A549 (cell line): ENCODE results near the gene ELK1.

Source experiments
- CBX8 ChIP-seq: fragments of 200-600 bp; sonication (generic); IDR thresholded peaks from 2 replicates; pipeline ENCODE4 v1.6.1; 2016
- EP300 ChIP-seq, 2 experiments: fragments of >200 bp; sonication (Bioruptor Twin); formaldehyde crosslinking; IDR thresholded peaks; 2 replicates in 1 of 2; 3 replicates in 1 of 2; pipeline ENCODE4 v1.6.1; 2016 to 2017
- FOSL2 ChIP-seq, 2 experiments: fragments of 450-650 bp in 1 of 2; fragments of >200 bp in 1 of 2; sonication (Bioruptor Twin) in 1 of 2; formaldehyde crosslinking; IDR thresholded peaks; 2 replicates each; pipeline versions ENCODE4 v1.5.0 to v1.6.1; 2016 to 2020; ENCODE audit warnings: mild to moderate bottlenecking in 1 of 2, moderate library complexity in 1 of 2
- FOXS1 ChIP-seq: fragments of 250-450 bp; sonication (Bioruptor Pico); IDR thresholded peaks from 2 replicates; pipeline ENCODE4 v1.5.0; 2020; ENCODE audit warnings: mild to moderate bottlenecking, moderate library complexity
- GATA3 ChIP-seq: IDR thresholded peaks from 2 replicates; pipeline ENCODE4 v1.6.1; 2012; ENCODE audit warnings: borderline replicate concordance
- KDM5A ChIP-seq: fragments of 200-600 bp; sonication (generic); IDR thresholded peaks from 2 replicates; pipeline ENCODE4 v1.6.1; 2016; ENCODE audit warnings: antibody characterized with exemption, mild to moderate bottlenecking
- NFE2L2 ChIP-seq: fragments of 150-350 bp; conservative IDR thresholded peaks from 2 replicates; pipeline ENCODE4 v1.6.1; 2014; ENCODE audit warnings: low read length
- POLR2A ChIP-seq: IDR thresholded peaks from 2 replicates; pipeline ENCODE4 v1.6.1; 2012; ENCODE audit warnings: mild to moderate bottlenecking, low read length
- SREBF2 ChIP-seq: fragments of 450-650 bp; IDR thresholded peaks from 2 replicates; pipeline ENCODE4 v1.6.1; 2014; ENCODE audit warnings: mild to moderate bottlenecking, moderate library complexity
- TF ChIP-seq, protein P1 (sequence below): fragments of >200 bp; sonication (Bioruptor Twin); formaldehyde crosslinking; IDR thresholded peaks from 3 replicates; pipeline ENCODE4 v1.5.1; 2016
- TF ChIP-seq, protein P2 (sequence below): fragments of >200 bp; sonication (Bioruptor Twin); formaldehyde crosslinking; IDR thresholded peaks from 3 replicates; pipeline ENCODE4 v1.6.1; 2016

DNA sequence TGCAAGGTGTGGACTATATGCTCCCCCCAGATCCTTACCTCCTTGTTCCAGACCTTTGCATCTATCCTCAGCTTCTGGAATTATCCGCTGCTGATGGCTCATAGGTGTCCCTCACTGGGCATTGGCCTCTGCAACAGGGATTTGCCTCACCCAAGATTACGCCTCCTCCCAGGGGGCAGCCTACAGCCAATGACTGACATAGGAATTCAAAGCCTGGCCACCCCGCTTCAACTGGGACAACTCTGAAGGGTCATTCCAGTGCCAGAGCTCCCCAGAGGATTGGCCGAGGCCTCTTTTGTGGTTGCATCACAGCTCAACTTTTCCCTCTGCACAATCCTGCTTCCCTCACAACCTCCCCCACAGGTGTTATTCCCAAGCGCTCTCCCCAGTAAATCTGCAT, 35.7 kb downstream of the ELK1 start:
- TF ChIP-seq NFE2L2 (no peak), GATA3 (no peak), KDM5A (no peak), FOSL2 (IDR thresholded peaks at IDR 0.05) (no peak), FOSL2 (CRISPR knock-in tag; IDR thresholded peaks at IDR 0.05) (no peak), FOXS1 (no peak), CBX8 (no peak), SREBF2 (no peak), EP300 (IDR thresholded peaks at IDR 0.05) (no peak), POLR2A (no peak)
- TF ChIP-seq, protein P1, sequence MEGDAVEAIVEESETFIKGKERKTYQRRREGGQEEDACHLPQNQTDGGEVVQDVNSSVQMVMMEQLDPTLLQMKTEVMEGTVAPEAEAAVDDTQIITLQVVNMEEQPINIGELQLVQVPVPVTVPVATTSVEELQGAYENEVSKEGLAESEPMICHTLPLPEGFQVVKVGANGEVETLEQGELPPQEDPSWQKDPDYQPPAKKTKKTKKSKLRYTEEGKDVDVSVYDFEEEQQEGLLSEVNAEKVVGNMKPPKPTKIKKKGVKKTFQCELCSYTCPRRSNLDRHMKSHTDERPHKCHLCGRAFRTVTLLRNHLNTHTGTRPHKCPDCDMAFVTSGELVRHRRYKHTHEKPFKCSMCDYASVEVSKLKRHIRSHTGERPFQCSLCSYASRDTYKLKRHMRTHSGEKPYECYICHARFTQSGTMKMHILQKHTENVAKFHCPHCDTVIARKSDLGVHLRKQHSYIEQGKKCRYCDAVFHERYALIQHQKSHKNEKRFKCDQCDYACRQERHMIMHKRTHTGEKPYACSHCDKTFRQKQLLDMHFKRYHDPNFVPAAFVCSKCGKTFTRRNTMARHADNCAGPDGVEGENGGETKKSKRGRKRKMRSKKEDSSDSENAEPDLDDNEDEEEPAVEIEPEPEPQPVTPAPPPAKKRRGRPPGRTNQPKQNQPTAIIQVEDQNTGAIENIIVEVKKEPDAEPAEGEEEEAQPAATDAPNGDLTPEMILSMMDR: no peak
- TF ChIP-seq, protein P2, sequence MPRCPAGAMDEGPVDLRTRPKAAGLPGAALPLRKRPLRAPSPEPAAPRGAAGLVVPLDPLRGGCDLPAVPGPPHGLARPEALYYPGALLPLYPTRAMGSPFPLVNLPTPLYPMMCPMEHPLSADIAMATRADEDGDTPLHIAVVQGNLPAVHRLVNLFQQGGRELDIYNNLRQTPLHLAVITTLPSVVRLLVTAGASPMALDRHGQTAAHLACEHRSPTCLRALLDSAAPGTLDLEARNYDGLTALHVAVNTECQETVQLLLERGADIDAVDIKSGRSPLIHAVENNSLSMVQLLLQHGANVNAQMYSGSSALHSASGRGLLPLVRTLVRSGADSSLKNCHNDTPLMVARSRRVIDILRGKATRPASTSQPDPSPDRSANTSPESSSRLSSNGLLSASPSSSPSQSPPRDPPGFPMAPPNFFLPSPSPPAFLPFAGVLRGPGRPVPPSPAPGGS: no peak
